T-helper 2 cell (primary cell): ENCODE measurements around the gene UBR4.

Source experiments
- DNase-seq, 5 experiments: peaks; one replicate each; pipeline versions ENCODE4 v3.0.0 to v3.0.0-alpha.2; 2012 to 2022

Gene UBR4

GRCh38 chr1:19138958-19139581 is 71.0 kb downstream of the UBR4 start:
- no peak for DNase-seq

DNA sequence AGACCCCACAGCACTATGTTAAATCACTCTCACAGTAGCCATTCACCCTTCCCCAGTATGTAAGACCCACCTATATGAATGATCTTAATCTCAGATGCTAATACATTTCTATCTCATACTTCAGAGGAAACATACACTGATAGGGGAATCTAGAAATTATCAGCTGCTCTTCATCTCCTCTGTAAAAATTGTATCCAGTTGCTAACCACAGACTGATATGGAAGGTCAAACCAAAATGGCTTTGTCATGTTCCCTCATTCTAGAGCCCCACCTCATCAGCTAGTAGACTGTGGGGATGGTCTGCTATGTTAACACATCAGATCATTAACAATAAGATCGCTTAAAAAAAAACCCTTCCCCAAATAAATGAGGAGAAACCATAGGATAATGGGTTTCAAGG is 71.7 kb downstream of the UBR4 start:
- no peak for DNase-seq

GRCh38 chr1:19137158-19137557 is 72.9 kb downstream of the UBR4 start:
- DNase-seq = no peak

GRCh38 chr1:19133360-19133759 is 76.7 kb downstream of the UBR4 start:
- no peak for DNase-seq

- DNase-seq = no peak
These were observed 79.6 kb downstream of the UBR4 start for GRCh38 chr1:19130468-19130867.

DNA sequence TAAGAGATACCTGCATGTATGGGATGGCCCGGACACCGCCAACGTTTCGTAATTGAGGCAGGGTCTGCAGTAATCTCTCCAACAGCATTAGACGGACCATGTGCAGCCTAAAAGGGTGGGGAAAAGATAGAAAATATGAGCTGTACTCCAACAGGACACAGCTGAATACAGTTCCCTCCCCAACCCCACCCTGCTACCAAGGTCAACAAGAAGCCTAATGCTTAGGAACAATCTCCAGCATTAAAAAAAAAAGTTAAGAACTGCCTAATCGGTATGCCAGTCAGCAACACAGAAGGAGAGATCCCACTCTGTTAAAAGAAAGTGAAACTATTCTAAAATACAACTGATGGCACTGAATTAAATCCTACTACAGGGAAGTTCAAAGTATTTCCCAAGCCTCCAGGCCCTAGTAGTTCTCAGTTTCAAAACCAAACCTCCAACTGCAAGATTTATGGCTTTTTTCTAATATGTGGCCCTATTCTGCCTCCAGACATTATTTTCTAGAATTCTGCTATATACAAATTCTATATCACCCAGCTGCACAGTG is 81.0 kb downstream of the UBR4 start:
- no peak for DNase-seq

GRCh38 chr1:19124273-19124672 is 85.8 kb downstream of the UBR4 start:
- DNase-seq = peak in 1 of 5 experiments; percentile 60

GRCh38 chr1:19123837-19124236 is 86.2 kb downstream of the UBR4 start:
- DNase-seq = peak in 3 of 5 experiments; percentile 7 to 75 (median 27)

DNA sequence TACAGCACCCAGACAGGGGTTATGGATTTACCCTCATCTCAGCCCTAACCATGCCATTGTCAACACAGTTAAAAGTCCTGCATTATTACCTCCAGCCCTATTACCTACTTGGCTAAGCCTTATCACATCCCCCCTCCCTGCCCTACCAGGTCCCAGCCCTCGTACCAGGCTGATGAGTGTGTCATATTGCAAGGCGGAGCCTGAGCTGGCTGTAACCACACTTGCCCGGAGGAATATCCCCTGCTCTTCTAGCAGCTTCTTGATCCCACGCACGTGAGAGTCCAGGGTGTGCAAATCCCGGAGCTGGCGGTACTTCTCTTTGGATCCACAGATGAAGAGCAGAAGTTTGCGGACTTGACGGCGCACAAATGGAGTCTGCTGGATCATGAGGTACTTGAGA is 87.4 kb downstream of the UBR4 start:
- DNase-seq = no peak

GRCh38 chr1:19121192-19121591 is 88.9 kb downstream of the UBR4 start:
- no peak for DNase-seq

DNA sequence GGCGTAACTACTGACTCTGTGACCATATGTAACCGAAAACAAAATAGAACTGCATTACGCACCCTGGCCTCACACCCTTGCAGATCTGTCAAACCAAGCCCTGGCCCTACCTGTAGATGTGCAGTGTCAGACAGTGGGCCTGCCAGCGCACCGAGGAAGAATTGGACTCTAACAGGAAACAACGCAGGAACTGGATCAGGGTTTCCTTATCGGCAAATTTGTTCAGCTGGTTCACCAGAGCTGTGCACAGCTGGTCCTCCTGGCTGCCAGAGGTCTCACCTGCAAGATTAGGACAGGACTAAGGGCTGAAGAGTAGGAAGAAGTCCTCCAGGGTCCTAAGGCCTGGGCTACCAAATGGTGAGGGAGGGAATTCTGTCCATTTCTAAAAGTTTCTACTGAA is 90.0 kb downstream of the UBR4 start:
- no peak for DNase-seq

- no peak for DNase-seq
These were observed 94.8 kb downstream of the UBR4 start for GRCh38 chr1:19115082-19115808.

DNA sequence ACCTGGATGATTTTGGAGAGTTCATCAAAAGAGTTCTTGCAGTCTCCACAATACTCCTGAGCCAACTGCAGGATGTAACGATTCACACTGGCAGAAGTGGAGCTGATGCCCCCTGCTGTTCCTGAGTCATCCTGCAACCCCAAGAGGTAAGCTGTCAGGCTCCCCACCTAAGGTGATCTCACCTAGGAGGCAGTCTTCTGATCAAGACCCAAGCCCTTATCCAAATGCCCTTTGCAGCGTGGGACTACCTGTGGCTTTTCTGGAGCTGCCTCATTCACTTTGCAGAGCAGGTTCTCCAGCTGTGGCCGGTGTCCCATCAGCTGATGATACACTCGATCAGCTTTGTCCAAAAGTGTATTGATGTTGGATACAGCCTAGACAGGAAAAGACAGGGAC is 96.4 kb downstream of the UBR4 start:
- DNase-seq = peak in 2 of 5 experiments; percentile 15 to 64

DNA sequence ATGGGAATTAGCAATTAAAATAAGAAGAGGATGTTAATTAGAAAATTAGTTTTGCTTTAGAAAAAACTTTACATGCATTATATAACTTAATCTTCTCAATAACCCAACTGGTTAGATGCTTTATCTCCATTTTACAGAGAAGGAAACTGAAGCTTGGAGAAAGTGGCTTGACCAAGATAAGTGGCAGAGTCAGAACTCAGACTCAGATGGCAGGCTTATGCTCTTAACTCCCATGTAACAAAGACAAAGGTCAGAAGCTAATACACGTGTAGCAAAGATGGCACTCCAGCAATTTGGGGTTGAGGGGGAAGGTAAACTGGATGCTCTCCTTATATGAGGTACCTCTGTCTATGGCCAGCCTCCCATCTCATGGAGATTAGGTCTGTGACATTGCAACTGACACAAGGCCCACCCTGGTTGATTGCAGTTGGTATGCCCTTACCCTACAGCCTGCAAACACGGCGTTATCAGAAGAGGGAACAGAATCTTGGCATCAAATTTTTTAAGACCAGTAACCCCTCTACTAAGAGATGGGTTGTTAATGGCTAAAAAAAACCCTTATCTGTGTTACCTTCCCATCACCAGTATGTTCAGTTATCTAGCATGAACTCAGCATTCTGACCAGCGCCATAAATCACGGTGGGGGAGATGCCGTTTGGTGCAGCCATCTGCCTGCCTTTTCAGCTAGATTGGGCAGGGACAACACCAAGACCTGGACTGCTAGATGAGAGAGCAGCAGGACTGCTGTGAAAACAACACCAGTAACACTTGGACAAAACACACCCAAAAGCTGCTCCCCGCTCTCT is 97.0 kb downstream of the UBR4 start:
- no peak for DNase-seq

GRCh38 chr1:19110257-19110927 is 99.7 kb downstream of the UBR4 start:
- no peak for DNase-seq

DNA sequence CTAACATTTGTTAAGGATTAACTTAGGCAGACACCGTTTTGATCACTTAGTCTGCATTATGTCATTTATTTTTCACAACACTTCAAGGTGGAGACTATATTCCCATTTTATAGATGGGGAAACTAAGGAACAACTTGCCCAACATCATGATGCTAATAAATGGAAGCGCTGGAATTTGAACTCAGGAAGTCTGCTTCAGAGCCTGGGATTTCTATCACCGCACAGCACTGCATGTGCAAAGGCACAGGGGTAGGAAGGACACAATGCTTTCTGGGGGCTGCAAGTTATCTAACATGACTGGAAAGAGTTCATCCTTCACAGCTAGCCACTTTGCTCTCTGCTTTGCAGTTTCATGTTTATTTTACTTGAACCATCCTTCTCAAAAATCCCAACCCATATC is 100.5 kb downstream of the UBR4 start:
- DNase-seq = no peak

- DNase-seq = no peak
These were observed 108.8 kb downstream of the UBR4 start for GRCh38 chr1:19101244-19101643.

DNA sequence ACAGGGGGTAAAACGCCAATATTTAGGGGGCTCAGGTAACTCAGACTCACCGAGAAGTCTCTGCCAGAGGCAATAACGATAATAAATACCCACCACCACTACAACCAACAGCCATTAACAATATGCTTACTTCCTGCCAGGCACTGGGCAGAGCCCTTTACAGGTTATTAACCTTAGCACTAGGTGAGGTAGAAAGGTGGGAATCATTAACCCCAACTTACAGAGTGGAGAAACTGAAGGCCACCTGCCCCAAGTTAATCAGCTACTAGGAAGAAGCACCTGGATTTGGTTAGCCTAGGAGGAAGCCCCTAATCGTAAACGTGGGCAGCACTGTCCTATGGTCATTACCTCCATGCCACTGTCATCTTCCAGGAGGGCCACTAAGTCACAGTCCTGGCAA is 110.0 kb downstream of the UBR4 start:
- DNase-seq = no peak

DNA sequence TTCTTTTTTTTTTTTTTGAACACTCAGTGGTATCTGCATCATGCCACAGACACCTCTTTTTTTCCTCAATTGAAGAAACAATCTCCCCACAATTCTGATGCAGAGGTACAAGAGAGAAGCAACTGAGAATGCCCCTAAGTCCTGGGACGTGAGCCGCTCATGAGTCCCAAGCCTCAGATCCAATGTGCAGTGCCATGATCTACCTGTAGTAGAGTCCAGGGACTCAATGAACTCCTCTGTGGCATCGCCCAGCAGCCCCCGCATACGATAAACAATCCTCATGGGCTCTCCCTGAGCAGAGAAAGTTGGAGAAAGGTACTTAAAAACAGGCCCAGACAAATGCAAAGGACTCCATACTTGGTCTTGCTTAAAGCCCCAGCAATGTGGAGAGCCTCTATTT is 113.1 kb downstream of the UBR4 start:
- no peak for DNase-seq

GRCh38 chr1:19096036-19096833 is 113.8 kb downstream of the UBR4 start:
- DNase-seq = no peak

GRCh38 chr1:19091196-19091953 is 118.7 kb downstream of the UBR4 start:
- no peak for DNase-seq
